K562 (cell line): Measurements from ENCODE around the gene SPEG. TPM values are rescaled to one million over a fixed set of nuclear protein-coding genes. Genes with fewer than 3 reads are reported as not detected.

ENCODE experiments used
- ATAC-seq: fragments of 200-7000 bp; cut with Tn5 transposase; 3 replicates; pipeline ENCODE4 v1.9.1; 2020; ENCODE audit warnings: moderate library complexity
- BruUV-seq: library from RNA; stranded (reverse); fragments of 400-500 nt; replicated peaks from 2 replicates; lab custom pipeline; 2021; lab: Mats Ljungman, UMichigan
- CTCF ChIA-PET: fragments of 300-600 bp; formaldehyde crosslinking; extraction: SDS; loops from one replicate; lab custom pipeline; 2021; ENCODE audit warnings: low intra/inter-chr PET ratio; lab: Yijun Ruan, JAX
- POLR2A ChIA-PET: fragments of 300-600, 350-650 bp; sonication (Branson Sonifier 250); formaldehyde crosslinking; extraction: SDS; loops from one replicate; lab custom pipeline; 2021; ENCODE audit warnings: antibody characterized with exemption, inconsistent platforms; lab: Yijun Ruan, JAX
- DNase-seq, 4 experiments: peaks; one replicate each; pipeline versions ENCODE4 v3.0.0 to v3.0.0-alpha.2; 2011 to 2018; ENCODE audit warnings: low spot score in 3 of 4, mixed read lengths in 3 of 4; ENCODE audit errors: extremely low read depth in 1 of 4
- FAIRE-seq: peaks from 2 replicates; lab custom pipeline; 2011; peaks lifted over from hg19 to GRCh38; lab: Jason Lieb, UNC
- H2AFZ ChIP-seq: 2 replicates; pipeline ENCODE4 v1.6.0; 2011; ENCODE audit warnings: low read depth, low read length, control low read depth, inconsistent platforms
- H3K27ac ChIP-seq: fragments of 200-600 bp; 3 replicates; pipeline ENCODE4 v1.8.0; 2011; ENCODE audit warnings: low read depth, mild to moderate bottlenecking, control low read depth, inconsistent platforms, low read length, moderate library complexity, mixed read lengths; ENCODE audit errors: extremely low read depth
- H3K27me3 ChIP-seq, 2 experiments: fragments of 300-600 bp in 1 of 2; 2 replicates in 1 of 2; 3 replicates in 1 of 2; pipeline versions ENCODE4 v1.6.0 to v1.8.0; 2011; ENCODE audit warnings: inconsistent platforms in 2 of 2, low read length in 2 of 2, mild to moderate bottlenecking in 1 of 2, mixed read lengths in 1 of 2, moderate library complexity in 1 of 2; ENCODE audit not compliant: control insufficient read depth in 2 of 2, insufficient read depth in 2 of 2
- H3K36me3 ChIP-seq: fragments of 300-600 bp; 3 replicates; pipeline ENCODE4 v1.8.0; 2011; ENCODE audit warnings: mild to moderate bottlenecking, low read length, inconsistent platforms; ENCODE audit not compliant: control insufficient read depth, insufficient read depth
- H3K4me1 ChIP-seq, 2 experiments: fragments of 200-600 bp in 1 of 2; replicated peaks in 1 of 2; 2 replicates in 1 of 2; 3 replicates in 1 of 2; pipeline versions ENCODE4 v1.5.1 to v1.8.0; 2011; ENCODE audit warnings: inconsistent platforms in 2 of 2, low read length in 2 of 2, mild to moderate bottlenecking in 1 of 2, mixed read lengths in 1 of 2, moderate library complexity in 1 of 2; ENCODE audit not compliant: control insufficient read depth in 2 of 2, insufficient read depth in 2 of 2
- H3K4me2 ChIP-seq: 2 replicates; pipeline ENCODE4 v1.6.1; 2011; ENCODE audit warnings: low read length, control low read depth, inconsistent platforms, mixed read lengths; ENCODE audit not compliant: insufficient read depth
- H3K4me3 ChIP-seq: fragments of 200-600 bp; sonication (generic), shearing (Covaris generic); 2 replicates; pipeline ENCODE4 v1.5.1; 2016; ENCODE audit warnings: control low read depth, inconsistent platforms
- H3K79me2 ChIP-seq: fragments of 200-600 bp; 3 replicates; pipeline ENCODE4 v1.8.0; 2011; ENCODE audit warnings: low read length, inconsistent platforms; ENCODE audit not compliant: control insufficient read depth, insufficient read depth
- H3K9ac ChIP-seq, 2 experiments: 2 replicates each; pipeline versions ENCODE4 v1.6.0 to v1.6.1; 2011; ENCODE audit warnings: low read depth in 2 of 2, low read length in 2 of 2, control low read depth in 1 of 2, inconsistent platforms in 1 of 2, mild to moderate bottlenecking in 1 of 2, mixed read lengths in 1 of 2; ENCODE audit not compliant: insufficient read depth in 1 of 2
- H3K9me1 ChIP-seq: one replicate; pipeline ENCODE4 v1.6.0; 2011; ENCODE audit warnings: inconsistent platforms, mild to moderate bottlenecking, low read length, moderate library complexity; ENCODE audit not compliant: control insufficient read depth, insufficient read depth
- H3K9me3 ChIP-seq: replicated peaks from 2 replicates; pipeline ENCODE4 v1.5.1; 2011; ENCODE audit warnings: low read depth, low read length, inconsistent platforms; ENCODE audit not compliant: control insufficient read depth, insufficient read depth
- H4K20me1 ChIP-seq: replicated peaks from 2 replicates; pipeline ENCODE4 v1.6.1; 2011; ENCODE audit warnings: low read length, inconsistent platforms, mixed read lengths; ENCODE audit not compliant: control insufficient read depth, insufficient read depth
- AFF1 ChIP-seq, 2 experiments: fragments of 450-650 bp; IDR thresholded peaks; 2 replicates each; pipeline ENCODE4 v1.6.1; 2018; ENCODE audit warnings: mild to moderate bottlenecking in 2 of 2, low read depth in 1 of 2; ENCODE audit not compliant: partially characterized antibody in 2 of 2
- DNMT1 ChIP-seq: fragments of 450-650 bp; IDR thresholded peaks from 2 replicates; pipeline ENCODE4 v1.6.1; 2016; ENCODE audit warnings: antibody characterized with exemption, mild to moderate bottlenecking
- E2F5 ChIP-seq: sonication (generic); formaldehyde crosslinking; IDR thresholded peaks from 2 replicates; pipeline ENCODE4 v1.8.0; 2022; ENCODE audit warnings: mild to moderate bottlenecking, missing genetic modification reagents
- ESRRA ChIP-seq: fragments of 450-650 bp; IDR thresholded peaks from 2 replicates; pipeline ENCODE4 v1.6.1; 2014; ENCODE audit warnings: low read depth, mild to moderate bottlenecking, moderate library complexity, borderline replicate concordance
- GABPA ChIP-seq: fragments of 200-800 bp; sonication (Bioruptor generic); conservative IDR thresholded peaks from 2 replicates; pipeline ENCODE4 v1.6.1; 2016; ENCODE audit warnings: low read depth, missing genetic modification characterization, missing compliant biosample characterization
- GTF2F1 ChIP-seq: IDR thresholded peaks from 2 replicates; pipeline ENCODE4 v1.6.1; 2011; ENCODE audit warnings: low read depth, low read length, improper control_type of control experiment
- KDM1A ChIP-seq, 2 experiments: fragments of 450-650 bp; IDR thresholded peaks; 2 replicates each; pipeline ENCODE4 v1.6.1; 2016; ENCODE audit warnings: mild to moderate bottlenecking in 2 of 2
- MEIS2 ChIP-seq: fragments of 450-650 bp; IDR thresholded peaks from 2 replicates; pipeline ENCODE4 v1.6.1; 2014; ENCODE audit warnings: mild to moderate bottlenecking; ENCODE audit not compliant: partially characterized antibody
- NR1H2 ChIP-seq: sonication (generic); formaldehyde crosslinking; IDR thresholded peaks from 2 replicates; pipeline ENCODE4 v1.4.0; 2020; ENCODE audit warnings: mild to moderate bottlenecking, missing genetic modification reagents
- PCBP2 ChIP-seq: fragments of 200-400 bp; formaldehyde crosslinking; IDR thresholded peaks from 2 replicates; pipeline ENCODE4 v1.6.1; 2018; ENCODE audit warnings: low read length, low read depth, mild to moderate bottlenecking, moderate library complexity; ENCODE audit not compliant: poor library complexity, severe bottlenecking
- SRSF9 ChIP-seq: fragments of 200-400 bp; formaldehyde crosslinking; IDR thresholded peaks from 2 replicates; pipeline ENCODE4 v1.6.1; 2017; ENCODE audit warnings: low read depth, low read length, borderline replicate concordance
- ZBTB1 ChIP-seq: sonication (generic); formaldehyde crosslinking; IDR thresholded peaks from 2 replicates; pipeline ENCODE4 v1.8.1; 2023; ENCODE audit warnings: missing genetic modification reagents, low read depth, mild to moderate bottlenecking, borderline replicate concordance
- ZNF354B ChIP-seq: fragments of 250-450 bp; sonication (Bioruptor Pico); IDR thresholded peaks from 2 replicates; pipeline ENCODE4 v1.4.0; 2020
- ZNF444 ChIP-seq: fragments of 250-450 bp; sonication (Bioruptor Pico); IDR thresholded peaks from 2 replicates; pipeline ENCODE4 v1.4.0; 2020; ENCODE audit warnings: mild to moderate bottlenecking, moderate library complexity
- ZNF668 ChIP-seq: fragments of 250-450 bp; sonication (Bioruptor Pico); IDR thresholded peaks from 2 replicates; pipeline ENCODE4 v1.8.0; 2022; ENCODE audit warnings: mild to moderate bottlenecking, inconsistent platforms
- ZNF830 ChIP-seq: fragments of 250-450 bp; sonication (Bioruptor Pico); IDR thresholded peaks from 2 replicates; pipeline ENCODE4 v1.5.0; 2021; ENCODE audit warnings: mild to moderate bottlenecking
- WGBS: fragments of 100-300 bp; shearing (Covaris generic); methylation state at CpG from one replicate; pipeline ENCODE4 v1.1.6; 2016; ENCODE audit warnings: low coverage, mixed read lengths; ENCODE audit not compliant: insufficient coverage; ENCODE audit errors: missing lambda C conversion rate; 5-methylcytosine and 5-hydroxymethylcytosine counted together
- in situ Hi-C: fragments of 300-500 bp; cut with MboI; formaldehyde crosslinking; loops from 4 replicates; pipeline ENCODE4 v1.15.0; 2018; ENCODE audit warnings: inconsistent platforms, mixed read lengths
- intact Hi-C: fragments of 100-400 bp; cut with micrococcal nuclease; formaldehyde crosslinking; loops from 2 replicates; pipeline ENCODE4 v1.14.2; 2022
- polyA plus RNA-seq, 8 experiments: library from polyadenylated mRNA; depleted of rRNA in 4 of 8; stranded (reverse) in 5 of 8; unstranded in 3 of 8; fragments of >200 nt; fragmentation: Nextera tagmentation in 2 of 8; fragmentation: Illumina TruSeq in 1 of 8; extraction: Ambion mirVana in 2 of 8; extraction: Trizol in 1 of 8; gene quantifications; 2 replicates each; pipeline versions ENCODE4 v1.2.1 to v1.2.3, GENCODE V29; 2011 to 2014; ENCODE audit warnings: inconsistent platforms in 1 of 8, missing spikeins in 1 of 8
- total RNA-seq, 7 experiments: library from RNA; depleted of rRNA in 6 of 7; stranded (reverse); fragments of >200 nt in 6 of 7; fragmentation: Illumina TruSeq in 2 of 7; extraction: Trizol in 2 of 7; gene quantifications; 2 replicates each; pipeline versions ENCODE4 v1.2.1 to v1.2.3, GENCODE V29; 2011 to 2021; ENCODE audit warnings: low replicate concordance in 1 of 7

Gene SPEG
- total and polyA plus RNA-seq, 9 of the 15 experiments (the other 6 are each of a cell fraction or from before 2014, with no cell fraction given), result 0.49 to 8.7 (median 3.0) TPM

- Histone ChIP-seq H3K27me3 (no peaks in the 10 kb centered on the region), H3K4me1 (peaks cover 19 to 62% of the 10 kb centered on the region in 2 experiments; a peak in 4 of 5 replicates), H3K9me3 (no peaks in the 10 kb centered on the region), H3K79me2 (no peaks in the 10 kb centered on the region), H3K36me3 (no peaks in the 10 kb centered on the region), H3K9ac (peak overlapping the region in 1 of 2 experiments; percentile 78; a peak in 1 of 4 replicates), H3K4me2 (no peak overlapping the region; the same call in 1 of the 2 replicates), H3K27ac (no peak overlapping the region), H3K4me3 (no peak overlapping the region), H4K20me1 (no peaks in the 10 kb centered on the region), H2AFZ (no peak overlapping the region), H3K9me1 (no peaks in the 10 kb centered on the region)
- TF ChIP-seq GABPA (tag) (no peak), ZBTB1 (CRISPR knock-in tag) (no peak), ZNF354B (CRISPR knock-in tag) (no peak), PCBP2 (no peak), KDM1A (IDR thresholded peaks at IDR 0.05) (0 out of 4 replicates have a peak, but pooled peaks of 1 of the 2 experiments have one; percentile 2), ZNF668 (no peak), ZNF444 (no peak), ESRRA (0 out of 2 replicates have a peak, but pooled peaks have one; percentile 20), SRSF9 (no peak), E2F5 (no peak), DNMT1 (no peak), MEIS2 (peak; percentile 27), ZNF830 (CRISPR knock-in tag) (no peak), AFF1 (IDR thresholded peaks at IDR 0.05; ENCODE audit: low read depth in 1 of 2, partially characterized antibody in 2 of 2) (no peak), GTF2F1 (no peak), NR1H2 (CRISPR knock-in tag) (no peak)
- no peak for FAIRE-seq
- no TSS peak for BruUV-seq
- DNase-seq, result peak in 1 of 4 experiments; percentile 18
- WGBS, result 25% methylated on average over 4 of the region's 4 CpGs
- in situ Hi-C loops, result loop anchor here (10.0 kb wide), 1 partner anchor 54 kb away; no protein-coding TSS in a partner anchor
- ChIA-PET POLR2A (interaction anchor here (0.6 kb wide), 2 partner anchors 17 to 34 kb away, joined by 3 read pairs; no protein-coding TSS in a partner anchor), CTCF (no interaction called here)
- no peak for ATAC-seq
- intact Hi-C loops, result no loop called here
These were observed 35.8 kb downstream of the SPEG start for GRCh38 chr2:219470429-219470828.
